Endothelial cell of umbilical vein (primary cell): Measurements from ENCODE around the gene SPG11. TPM values are rescaled to one million over a fixed set of nuclear protein-coding genes. Genes with fewer than 3 reads are reported as not detected.

ENCODE experiments used
- BruUV-seq: library from RNA; stranded (reverse); fragments of 400-500 nt; replicated peaks from 2 replicates; lab custom pipeline; 2021; lab: Mats Ljungman, UMichigan
- CTCF ChIA-PET: fragments of 300-600, 350-600 bp; sonication (Branson Sonifier 250); formaldehyde crosslinking; loops from one replicate; lab custom pipeline; 2021; ENCODE audit warnings: antibody characterized with exemption, inconsistent platforms; lab: Charles Lee
- POLR2A ChIA-PET: fragments of 300-600, 350-600 bp; sonication (Branson Sonifier 250); formaldehyde crosslinking; loops from one replicate; lab custom pipeline; 2021; ENCODE audit warnings: antibody characterized with exemption, inconsistent platforms; lab: Charles Lee
- DNase-seq: peaks from one replicate; pipeline ENCODE4 v3.0.0-alpha.2; 2011; ENCODE audit warnings: low read depth, low spot score
- FAIRE-seq: peaks from 2 replicates; lab custom pipeline; 2011; peaks lifted over from hg19 to GRCh38; lab: Jason Lieb, UNC
- H2AFZ ChIP-seq: 2 replicates; pipeline ENCODE4 v1.6.0; 2012; ENCODE audit warnings: low read depth, low read length, control low read depth, inconsistent platforms
- H3K27ac ChIP-seq: 2 replicates; pipeline ENCODE4 v1.5.1; 2011; ENCODE audit warnings: low read depth, mild to moderate bottlenecking, control low read depth, low read length, moderate library complexity; ENCODE audit not compliant: insufficient read depth
- H3K27me3 ChIP-seq, 2 experiments: 2 replicates each; pipeline versions ENCODE4 v1.6.0 to v1.6.1; 2011; ENCODE audit warnings: low read length in 2 of 2, mixed read lengths in 1 of 2; ENCODE audit not compliant: control insufficient read depth in 2 of 2, insufficient read depth in 2 of 2
- H3K36me3 ChIP-seq, 2 experiments: 2 replicates in 1 of 2; 3 replicates in 1 of 2; pipeline ENCODE4 v1.5.1; 2011; ENCODE audit warnings: low read length in 2 of 2, mild to moderate bottlenecking in 1 of 2, moderate library complexity in 1 of 2; ENCODE audit not compliant: control insufficient read depth in 2 of 2, insufficient read depth in 2 of 2; ENCODE audit errors: extremely low read depth in 1 of 2
- H3K4me1 ChIP-seq: 3 replicates; pipeline ENCODE4 v1.5.1; 2011; ENCODE audit warnings: mild to moderate bottlenecking, low read length; ENCODE audit not compliant: control insufficient read depth, insufficient read depth; ENCODE audit errors: extremely low read depth
- H3K4me2 ChIP-seq: 2 replicates; pipeline ENCODE4 v1.6.1; 2011; ENCODE audit warnings: low read length, control low read depth, mixed read lengths; ENCODE audit not compliant: insufficient read depth
- H3K4me3 ChIP-seq, 3 experiments: fragments of 200-600 bp in 1 of 3; sonication (generic), shearing (Covaris generic) in 1 of 3; replicated peaks in 1 of 3; 2 replicates each; pipeline ENCODE4 v1.5.1; 2011 to 2016; ENCODE audit warnings: control low read depth in 3 of 3, low read length in 3 of 3, mild to moderate bottlenecking in 2 of 3, inconsistent platforms in 1 of 3, low read depth in 1 of 3, moderate library complexity in 1 of 3; ENCODE audit not compliant: insufficient read depth in 1 of 3
- H3K79me2 ChIP-seq: 2 replicates; pipeline ENCODE4 v1.6.0; 2012; ENCODE audit warnings: low read length, inconsistent platforms; ENCODE audit not compliant: control insufficient read depth, insufficient read depth
- H3K9ac ChIP-seq: replicated peaks from 2 replicates; pipeline ENCODE3; 2011; ENCODE audit warnings: low read length, control low read depth; ENCODE audit not compliant: insufficient read depth; ENCODE audit errors: extremely low read depth
- H3K9me1 ChIP-seq: replicated peaks from 3 replicates; pipeline ENCODE4 v1.6.0; 2011; ENCODE audit warnings: mild to moderate bottlenecking, low read length; ENCODE audit not compliant: control insufficient read depth, insufficient read depth; ENCODE audit errors: extremely low read depth
- H3K9me3 ChIP-seq: replicated peaks from 2 replicates; pipeline ENCODE4 v1.5.1; 2012; ENCODE audit warnings: low read length, inconsistent platforms; ENCODE audit not compliant: control insufficient read depth, insufficient read depth
- H4K20me1 ChIP-seq: replicated peaks from 2 replicates; pipeline ENCODE3; 2011; ENCODE audit warnings: mild to moderate bottlenecking, low read length; ENCODE audit not compliant: control insufficient read depth, insufficient read depth; ENCODE audit errors: extremely low read depth
- EZH2 ChIP-seq: IDR thresholded peaks from 2 replicates; pipeline ENCODE4 v1.6.1; 2012; ENCODE audit warnings: borderline replicate concordance, low read depth, mild to moderate bottlenecking, moderate library complexity, low read length, inconsistent platforms; ENCODE audit not compliant: severe bottlenecking
- FOS ChIP-seq: IDR thresholded peaks from 2 replicates; pipeline ENCODE4 v1.6.1; 2011; ENCODE audit warnings: mild to moderate bottlenecking, low read length, moderate library complexity, borderline replicate concordance; ENCODE audit not compliant: insufficient read depth
- GATA2 ChIP-seq: IDR thresholded peaks from 2 replicates; pipeline ENCODE4 v1.7.0; 2011; ENCODE audit warnings: low read depth, mild to moderate bottlenecking, moderate library complexity, mixed read lengths, low read length; ENCODE audit not compliant: insufficient read length, insufficient read depth
- JUN ChIP-seq: IDR thresholded peaks from 2 replicates; pipeline ENCODE4 v1.6.1; 2011; ENCODE audit warnings: borderline replicate concordance, low read depth; ENCODE audit not compliant: insufficient read length, insufficient read depth
- MYC ChIP-seq: IDR thresholded peaks from one replicate; pipeline ENCODE4 v1.6.1; 2011; ENCODE audit warnings: mild to moderate bottlenecking, low read depth, low read length
- POLR2A ChIP-seq: IDR thresholded peaks from 2 replicates; pipeline ENCODE4 v1.6.1; 2012; ENCODE audit warnings: low read depth, mild to moderate bottlenecking, control low read depth, low read length
- POLR2AphosphoS5 ChIP-seq: IDR thresholded peaks from 2 replicates; pipeline ENCODE4 v1.6.1; 2012; ENCODE audit warnings: low read depth, mild to moderate bottlenecking, control low read depth, low read length, moderate library complexity; ENCODE audit not compliant: insufficient read depth
- dilution Hi-C: fragments of 300-500 bp; cut with MboI; formaldehyde crosslinking; loops from one replicate; pipeline ENCODE4 v1.15.0; 2019; ENCODE audit warnings: low sequenced_read_pairs; ENCODE audit not compliant: extremely low pct_ligation_motif_present
- intact Hi-C: fragments of 100-400 bp; cut with micrococcal nuclease; formaldehyde crosslinking; loops from one replicate; pipeline ENCODE4 v1.10.0; 2022
- polyA plus RNA-seq, 4 experiments: library from polyadenylated mRNA; depleted of rRNA in 3 of 4; stranded (reverse) in 3 of 4; unstranded in 1 of 4; fragments of >200 nt; gene quantifications; 2 replicates each; pipeline versions ENCODE4 v1.2.1 to v1.2.3, GENCODE V29; 2011 to 2012; ENCODE audit warnings: missing spikeins in 1 of 4
- total RNA-seq: library from RNA; stranded (reverse); gene quantifications from 2 replicates; pipeline ENCODE4 v1.2.3, GENCODE V29; 2021
- TF ChIP-seq, protein P1 (sequence below), 2 donors: IDR thresholded peaks; 1 replicate in 1 of 2; 2 replicates in 1 of 2; pipeline ENCODE4 v1.5.1; 2011; ENCODE audit warnings: low read length in 2 of 2, mild to moderate bottlenecking in 2 of 2, moderate library complexity in 2 of 2, control low read depth in 1 of 2, inconsistent platforms in 1 of 2, low read depth in 1 of 2; ENCODE audit not compliant: insufficient read depth in 1 of 2; ENCODE audit errors: extremely low read depth in 1 of 2
- TF ChIP-seq, protein P2 (sequence below): IDR thresholded peaks from 2 replicates; pipeline ENCODE4 v1.6.1; 2011; ENCODE audit not compliant: insufficient read depth, insufficient read length

The SPG11 gene
- total and polyA plus RNA-seq, 2 donors (not counting 3 experiments of a cell fraction or from before 2014, with no cell fraction given): 30.7 to 53.5 TPM

DNA sequence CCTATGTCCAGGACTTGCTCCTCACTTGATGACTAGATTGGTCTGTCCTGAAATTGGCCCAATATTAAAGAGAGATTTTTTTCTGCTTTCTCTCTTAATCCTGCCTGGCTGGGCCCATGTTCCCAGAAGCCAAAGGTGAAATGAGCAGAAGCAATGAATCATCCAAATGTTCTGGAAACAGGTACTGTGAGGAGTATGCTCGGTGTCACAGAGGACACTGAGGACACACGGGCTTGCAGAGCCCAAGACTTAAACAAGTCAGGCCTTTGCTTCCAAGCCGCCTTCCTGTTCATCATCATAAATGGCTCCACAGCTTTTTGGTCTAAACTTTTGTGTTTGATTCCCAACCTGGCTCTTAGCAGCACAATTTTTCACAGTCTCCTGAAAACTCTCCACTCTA, 95.1 kb downstream of the SPG11 start:
- TF ChIP-seq EZH2 (no peak), MYC (no peak), POLR2AphosphoS5 (no peak), JUN (no peak), FOS (no peak), GATA2 (no peak), POLR2A (no peak)
- TF ChIP-seq, protein P1, sequence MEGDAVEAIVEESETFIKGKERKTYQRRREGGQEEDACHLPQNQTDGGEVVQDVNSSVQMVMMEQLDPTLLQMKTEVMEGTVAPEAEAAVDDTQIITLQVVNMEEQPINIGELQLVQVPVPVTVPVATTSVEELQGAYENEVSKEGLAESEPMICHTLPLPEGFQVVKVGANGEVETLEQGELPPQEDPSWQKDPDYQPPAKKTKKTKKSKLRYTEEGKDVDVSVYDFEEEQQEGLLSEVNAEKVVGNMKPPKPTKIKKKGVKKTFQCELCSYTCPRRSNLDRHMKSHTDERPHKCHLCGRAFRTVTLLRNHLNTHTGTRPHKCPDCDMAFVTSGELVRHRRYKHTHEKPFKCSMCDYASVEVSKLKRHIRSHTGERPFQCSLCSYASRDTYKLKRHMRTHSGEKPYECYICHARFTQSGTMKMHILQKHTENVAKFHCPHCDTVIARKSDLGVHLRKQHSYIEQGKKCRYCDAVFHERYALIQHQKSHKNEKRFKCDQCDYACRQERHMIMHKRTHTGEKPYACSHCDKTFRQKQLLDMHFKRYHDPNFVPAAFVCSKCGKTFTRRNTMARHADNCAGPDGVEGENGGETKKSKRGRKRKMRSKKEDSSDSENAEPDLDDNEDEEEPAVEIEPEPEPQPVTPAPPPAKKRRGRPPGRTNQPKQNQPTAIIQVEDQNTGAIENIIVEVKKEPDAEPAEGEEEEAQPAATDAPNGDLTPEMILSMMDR (IDR thresholded peaks at IDR 0.05; ENCODE audit: extremely low read depth in 1 of 2, insufficient read depth in 1 of 2, low read depth in 1 of 2, low read length in 2 of 2): no peak
- TF ChIP-seq, protein P2, sequence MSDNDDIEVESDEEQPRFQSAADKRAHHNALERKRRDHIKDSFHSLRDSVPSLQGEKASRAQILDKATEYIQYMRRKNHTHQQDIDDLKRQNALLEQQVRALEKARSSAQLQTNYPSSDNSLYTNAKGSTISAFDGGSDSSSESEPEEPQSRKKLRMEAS: no peak
- Histone ChIP-seq H3K27ac (no peak overlapping the region), H3K4me2 (no peak overlapping the region), H2AFZ (no peak overlapping the region), H3K27me3 (no peaks in the 10 kb centered on the region), H3K9me3 (no peaks in the 10 kb centered on the region), H3K79me2 (no peaks in the 10 kb centered on the region), H3K9me1 (no peaks in the 10 kb centered on the region), H3K4me3 (no peak overlapping the region), H4K20me1 (no peaks in the 10 kb centered on the region), H3K4me1 (no peaks in the 10 kb centered on the region), H3K36me3 (peaks cover 16 to 28% of the 10 kb centered on the region in 2 experiments), H3K9ac (no peak overlapping the region)
- no TSS peak for BruUV-seq
- dilution Hi-C loops (no loop called here), intact Hi-C loops (no loop called here)
- POLR2A ChIA-PET: interaction anchor here (0.7 kb wide), 1 partner anchor 545 kb away, joined by 6 read pairs; no protein-coding TSS in a partner anchor
- FAIRE-seq (peak; percentile 57), DNase-seq (no peak)
- CTCF ChIA-PET: interaction anchor here (3.0 kb wide), 1 partner anchor 11 kb away, joined by 12 read pairs; no protein-coding TSS in a partner anchor
